ENCODE results near the gene ENTPD8.

ENTPD8 gene

GRCh38 chr9:137408651-137409405 is 32.3 kb downstream of the ENTPD8 start:
- no peak for DNase-seq

GRCh38 chr9:137407590-137408300 is 33.4 kb downstream of the ENTPD8 start:
- DNase-seq = no peak

GRCh38 chr9:137406876-137407589 is 34.1 kb downstream of the ENTPD8 start:
- DNase-seq = peak; percentile 82

GRCh38 chr9:137406085-137406760 is 34.9 kb downstream of the ENTPD8 start:
- DNase-seq = no peak

- DNase-seq = no peak
Observed at GRCh38 chr9:137405677-137406081, 35.5 kb downstream of the ENTPD8 start.

- DNase-seq = no peak
Observed at GRCh38 chr9:137404961-137405567, 36.1 kb downstream of the ENTPD8 start.

- no peak for DNase-seq
Observed at GRCh38 chr9:137403269-137403668, 37.9 kb downstream of the ENTPD8 start.

- no peak for DNase-seq
Observed at GRCh38 chr9:137402746-137403145, 38.4 kb downstream of the ENTPD8 start.

GRCh38 chr9:137398561-137399468 is 42.3 kb downstream of the ENTPD8 start:
- no peak for DNase-seq

GRCh38 chr9:137397675-137398423 is 43.3 kb downstream of the ENTPD8 start:
- DNase-seq = peak; percentile 73

- no peak for DNase-seq
Observed at GRCh38 chr9:137396634-137397367, 44.4 kb downstream of the ENTPD8 start.

GRCh38 chr9:137396227-137396626 is 44.9 kb downstream of the ENTPD8 start:
- DNase-seq = no peak

- DNase-seq = no peak
Observed at GRCh38 chr9:137395666-137396010, 45.5 kb downstream of the ENTPD8 start.

GRCh38 chr9:137394866-137395665 is 46.1 kb downstream of the ENTPD8 start:
- DNase-seq = no peak

GRCh38 chr9:137393176-137394150 is 47.7 kb downstream of the ENTPD8 start:
- DNase-seq = no peak

GRCh38 chr9:137392232-137393007 is 48.7 kb downstream of the ENTPD8 start:
- DNase-seq = no peak

- no peak for DNase-seq
Observed at GRCh38 chr9:137391411-137391754, 49.8 kb downstream of the ENTPD8 start.
